Measurements from ENCODE around the gene DIO3.
"Not testable (repeated sequence)": the region's sequence is repeated elsewhere in the genome, so short reads cannot be mapped to it uniquely, and the experiment has no call there.

DIO3 gene

DNA sequence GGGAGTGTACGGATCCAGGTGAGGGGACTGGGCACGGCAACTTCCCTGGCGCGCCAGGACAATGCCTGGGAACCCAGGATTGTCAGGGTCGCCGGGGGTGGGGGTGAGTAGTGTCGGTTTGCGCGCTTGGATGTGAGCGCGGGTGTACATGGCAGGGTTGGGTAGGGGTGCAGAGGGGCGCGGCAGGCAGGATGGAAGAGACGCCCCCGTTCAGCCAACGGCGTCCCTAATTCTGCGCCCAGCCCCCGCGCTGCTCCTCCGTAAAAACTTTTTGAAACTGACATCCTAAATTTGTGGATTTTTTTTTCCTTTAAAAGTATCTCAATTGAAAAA is 3.1 kb downstream of the DIO3 start:
- Histone ChIP-seq H3K4me2 (peak overlapping the region in 8 of 11 experiments; percentile 46 to 79 (median 69); a peak in 14 of 22 replicates), H3K9me3 (replicated peaks in 1 of 11) (peaks cover 12 to 27% (median 18%) of the 10 kb centered on the region in 11 experiments), H4K20me1 (peaks cover 0 to 43% (median 20%) of the 10 kb centered on the region in 11 experiments; a peak in 12 of 22 replicates), H3K36me3 (no peaks in the 10 kb centered on the region), H3K27ac (no peak overlapping the region), H3K9ac (no peak overlapping the region), H3K4me3 (no peak overlapping the region; a peak in 3 of 20 replicates), H3K27me3 (peaks cover 77 to 86% (median 82%) of the 10 kb centered on the region in 11 experiments), H3K4me1 (peaks cover 11 to 43% (median 33%) of the 10 kb centered on the region in 10 experiments; a peak in 17 of 20 replicates)
- TF ChIP-seq Cebpa-rat (IDR thresholded peaks at IDR 0.05): no peak

- Histone ChIP-seq H3K4me2 (peak overlapping the region in 2 of 11 experiments; percentile 19 to 23; a peak in 1 of 22 replicates), H4K20me1 (peaks cover 0 to 39% (median 20%) of the 10 kb centered on the region in 11 experiments; a peak in 12 of 22 replicates), H3K4me3 (no peak overlapping the region; a peak in 2 of 20 replicates), H3K4me1 (peaks cover 11 to 43% (median 33%) of the 10 kb centered on the region in 10 experiments; a peak in 17 of 20 replicates), H3K27me3 (peaks cover 70 to 80% (median 76%) of the 10 kb centered on the region in 11 experiments), H3K9ac (no peak overlapping the region), H3K36me3 (no peaks in the 10 kb centered on the region), H3K9me3 (replicated peaks in 1 of 11) (peaks cover 12 to 21% (median 17%) of the 10 kb centered on the region in 11 experiments), H3K27ac (no peak overlapping the region)
- no peak for TF ChIP-seq Cebpa-rat (IDR thresholded peaks at IDR 0.05)
Measured at GRCh38 chr14:101564819-101565698, 3.8 kb downstream of the DIO3 start.

DNA sequence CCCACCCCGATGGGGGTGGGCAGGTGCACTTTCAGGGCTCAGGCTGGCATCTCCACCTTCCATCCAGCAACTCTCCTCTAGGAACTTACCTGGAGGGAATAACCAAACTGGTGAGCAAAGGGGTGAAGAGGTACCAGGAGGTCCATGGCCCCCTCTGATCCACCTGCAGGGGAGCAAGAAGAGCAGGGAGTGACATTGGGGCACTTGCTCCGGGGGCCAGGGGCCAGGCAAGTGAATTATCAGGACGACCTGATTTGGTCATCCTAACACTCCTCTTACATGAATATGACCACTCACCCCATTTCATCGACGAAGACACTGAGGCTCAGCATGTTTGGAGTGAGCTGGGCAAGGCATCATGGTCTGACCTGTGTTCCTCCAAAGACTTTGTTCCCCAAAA is 6.0 kb downstream of the DIO3 start:
- H3K4me2 ChIP-seq: no peak overlapping the region
- no peak overlapping the region for H3K9ac ChIP-seq
- peaks cover 0 to 38% (median 20%) of the 10 kb centered on the region in 11 experiments; a peak in 12 of 22 replicates for H4K20me1 ChIP-seq
- H3K9me3 ChIP-seq (replicated peaks in 1 of 11): peaks cover 1 to 5% (median 3%) of the 10 kb centered on the region in 11 experiments; a peak in 18 of 22 replicates
- no peak overlapping the region for H3K27ac ChIP-seq
- no peak for TF ChIP-seq Cebpa-rat (IDR thresholded peaks at IDR 0.05)
- no peak overlapping the region for H3K4me3 ChIP-seq
- H3K27me3 ChIP-seq: peaks cover 48 to 58% (median 54%) of the 10 kb centered on the region in 11 experiments
- peaks cover 11 to 33% (median 26%) of the 10 kb centered on the region in 10 experiments; a peak in 17 of 20 replicates for H3K4me1 ChIP-seq
- H3K36me3 ChIP-seq: no peaks in the 10 kb centered on the region

- H3K36me3 ChIP-seq: no peaks in the 10 kb centered on the region
- no peak for TF ChIP-seq Cebpa-rat (IDR thresholded peaks at IDR 0.05)
- H3K27ac ChIP-seq: no peak overlapping the region
- H3K27me3 ChIP-seq: peaks cover 11 to 20% (median 16%) of the 10 kb centered on the region in 11 experiments
- H3K9me3 ChIP-seq (replicated peaks in 1 of 11): no peaks in the 10 kb centered on the region
- no peak overlapping the region for H3K9ac ChIP-seq
- no peak overlapping the region for H3K4me2 ChIP-seq
- no peak overlapping the region for H3K4me3 ChIP-seq
- H4K20me1 ChIP-seq: peaks cover 0 to 8% (median 0%) of the 10 kb centered on the region in 11 experiments; a peak in 2 of 22 replicates
- H3K4me1 ChIP-seq: peaks cover 0 to 8% (median 0%) of the 10 kb centered on the region in 10 experiments; a peak in 5 of 20 replicates
Measured at GRCh38 chr14:101571004-101571403, 9.7 kb downstream of the DIO3 start.

DNA sequence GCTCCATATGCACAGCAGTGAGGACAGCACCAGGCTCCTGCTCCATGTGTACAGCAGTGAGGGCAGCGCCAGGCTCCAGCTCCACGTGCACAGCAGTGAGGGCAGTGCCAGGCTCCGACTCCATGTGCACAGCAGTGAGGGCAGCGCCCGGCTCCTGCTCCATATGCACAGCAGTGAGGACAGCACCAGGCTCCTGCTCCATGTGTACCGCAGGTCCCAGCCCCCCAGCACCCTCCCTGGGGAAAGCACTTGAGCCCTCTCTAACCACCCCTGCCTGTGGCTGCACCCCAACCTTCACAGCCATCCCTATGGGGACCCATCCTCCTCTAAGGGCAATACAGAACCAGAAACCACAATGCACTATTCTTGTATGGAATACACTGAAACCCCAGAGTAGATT is 11.2 kb downstream of the DIO3 start:
- H4K20me1 ChIP-seq; H3K4me2 ChIP-seq; H3K36me3 ChIP-seq; H3K4me3 ChIP-seq; H3K9me3 ChIP-seq (replicated peaks in 1 of 11); H3K9ac ChIP-seq; H3K27ac ChIP-seq; H3K4me1 ChIP-seq; H3K27me3 ChIP-seq: not testable (repeated sequence)

- no peaks in the 10 kb centered on the region for H3K36me3 ChIP-seq
- no peak for TF ChIP-seq Cebpa-rat (IDR thresholded peaks at IDR 0.05)
- no peaks in the 10 kb centered on the region for H4K20me1 ChIP-seq
- peaks cover 0 to 8% (median 0%) of the 10 kb centered on the region in 10 experiments; a peak in 5 of 20 replicates for H3K4me1 ChIP-seq
- H3K9ac ChIP-seq: no peak overlapping the region
- no peak overlapping the region for H3K4me3 ChIP-seq
- no peaks in the 10 kb centered on the region for H3K9me3 ChIP-seq (replicated peaks in 1 of 11)
- H3K27me3 ChIP-seq: no peaks in the 10 kb centered on the region
- no peak overlapping the region for H3K27ac ChIP-seq
- H3K4me2 ChIP-seq: no peak overlapping the region
Measured at GRCh38 chr14:101573289-101573688, 12.0 kb downstream of the DIO3 start.

DNA sequence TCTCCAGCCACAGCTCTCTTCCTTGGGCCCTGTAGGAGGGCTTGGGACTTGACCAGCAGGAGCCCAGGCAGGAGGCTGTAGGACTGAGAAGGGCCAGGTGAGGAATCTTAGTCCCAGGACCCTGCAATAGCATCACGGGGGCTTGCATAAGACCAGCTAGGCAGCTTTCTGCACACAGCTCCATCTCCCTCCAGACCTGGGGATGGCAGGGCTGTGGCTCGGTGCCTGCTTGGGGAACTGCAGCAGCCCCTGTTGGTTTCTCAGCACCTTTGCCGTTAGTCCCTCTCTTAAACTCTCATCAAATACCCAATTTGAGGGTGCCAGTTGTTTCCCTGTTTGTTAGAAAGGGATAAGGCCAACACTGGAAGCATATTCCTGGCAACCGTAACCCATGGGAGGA is 14.3 kb downstream of the DIO3 start:
- no peak overlapping the region for H3K9ac ChIP-seq
- no peaks in the 10 kb centered on the region for H4K20me1 ChIP-seq
- no peak overlapping the region for H3K27ac ChIP-seq
- H3K4me3 ChIP-seq: no peak overlapping the region
- no peaks in the 10 kb centered on the region for H3K9me3 ChIP-seq (replicated peaks in 1 of 11)
- no peaks in the 10 kb centered on the region for H3K4me1 ChIP-seq
- H3K27me3 ChIP-seq: no peaks in the 10 kb centered on the region
- no peaks in the 10 kb centered on the region for H3K36me3 ChIP-seq
- no peak overlapping the region for H3K4me2 ChIP-seq
- no peak for TF ChIP-seq Cebpa-rat (IDR thresholded peaks at IDR 0.05)

- no peak for TF ChIP-seq Cebpa-rat (IDR thresholded peaks at IDR 0.05)
- H3K4me2 ChIP-seq: no peak overlapping the region
- H3K27ac ChIP-seq: no peak overlapping the region
- H4K20me1 ChIP-seq: no peaks in the 10 kb centered on the region
- no peaks in the 10 kb centered on the region for H3K9me3 ChIP-seq (replicated peaks in 1 of 11)
- no peaks in the 10 kb centered on the region for H3K36me3 ChIP-seq
- no peaks in the 10 kb centered on the region for H3K27me3 ChIP-seq
- H3K9ac ChIP-seq: no peak overlapping the region
- no peak overlapping the region for H3K4me3 ChIP-seq
- no peaks in the 10 kb centered on the region for H3K4me1 ChIP-seq
Measured at GRCh38 chr14:101577221-101577909, 16.1 kb downstream of the DIO3 start.

DNA sequence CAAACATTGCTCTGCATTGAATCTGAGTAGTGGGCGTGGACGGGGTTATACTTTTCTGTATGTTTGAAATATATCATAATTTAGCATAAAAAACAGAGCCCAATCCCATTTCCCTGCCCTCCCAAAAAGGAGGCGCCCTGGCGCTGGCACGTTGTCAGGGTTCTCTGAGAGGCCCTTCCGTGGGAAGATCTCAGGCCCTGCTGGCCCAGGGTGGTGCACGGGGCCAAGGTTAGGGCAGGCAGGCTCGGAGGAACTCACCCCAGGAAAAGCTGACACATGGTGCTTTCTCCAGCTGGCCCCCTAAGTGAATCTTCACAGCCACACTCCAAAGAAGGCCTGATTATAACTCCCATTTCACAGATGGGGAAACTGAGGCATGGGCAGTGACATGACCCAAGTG is 17.2 kb downstream of the DIO3 start:
- Histone ChIP-seq H3K4me3 (no peak overlapping the region), H3K27ac (no peak overlapping the region), H3K9me3 (replicated peaks in 1 of 11) (no peaks in the 10 kb centered on the region), H3K4me2 (no peak overlapping the region), H3K36me3 (no peaks in the 10 kb centered on the region), H3K9ac (no peak overlapping the region), H4K20me1 (no peaks in the 10 kb centered on the region), H3K27me3 (no peaks in the 10 kb centered on the region), H3K4me1 (no peaks in the 10 kb centered on the region)
- no peak for TF ChIP-seq Cebpa-rat (IDR thresholded peaks at IDR 0.05)

All from BLaER1 treated with 17β-estradiol and CSF1 and Interleukin-3, amounts not matched to agents 10 nM and 100 nM (cell line).